Esophagus (tissue), 2 donors: ENCODE results near the gene IFT81. TPM values are rescaled to one million over a fixed set of nuclear protein-coding genes. Genes with fewer than 3 reads are reported as not detected.
A peak's percentile ranks its signal among the peaks of the same experiment; 100 is the strongest.

ENCODE experiments used
- H3K27ac ChIP-seq, 2 donors: one replicate each; pipeline ENCODE4 v1.5.1; 2013; ENCODE audit warnings: low read depth in 2 of 2, mild to moderate bottlenecking in 2 of 2, inconsistent platforms in 1 of 2, low read length in 1 of 2, moderate library complexity in 1 of 2
- H3K27me3 ChIP-seq, 2 donors: one replicate each; pipeline ENCODE4 v1.6.1; 2013; ENCODE audit warnings: low read length in 2 of 2, control low read depth in 1 of 2, mild to moderate bottlenecking in 1 of 2; ENCODE audit not compliant: insufficient read depth in 2 of 2, control insufficient read depth in 1 of 2
- H3K36me3 ChIP-seq, 2 donors: one replicate each; pipeline ENCODE4 v1.6.1; 2013; ENCODE audit warnings: low read length in 1 of 2; ENCODE audit not compliant: control insufficient read depth in 2 of 2, insufficient read depth in 2 of 2
- H3K4me1 ChIP-seq, 2 donors: one replicate each; pipeline ENCODE4 v1.6.1; 2013; ENCODE audit warnings: low read length in 1 of 2; ENCODE audit not compliant: control insufficient read depth in 2 of 2, insufficient read depth in 2 of 2
- H3K4me3 ChIP-seq, 2 donors: one replicate each; pipeline ENCODE4 v1.5.1; 2013; ENCODE audit warnings: low read length in 2 of 2, mild to moderate bottlenecking in 2 of 2, low read depth in 1 of 2, moderate library complexity in 1 of 2
- H3K9me3 ChIP-seq, 2 donors: one replicate each; pipeline ENCODE4 v1.6.1; 2013; ENCODE audit warnings: mild to moderate bottlenecking in 2 of 2, low read depth in 1 of 2, low read length in 1 of 2, moderate library complexity in 1 of 2; ENCODE audit not compliant: control insufficient read depth in 2 of 2, insufficient read depth in 1 of 2
- WGBS, 2 donors: extraction: QIAGEN DNeasy Blood & Tissue Kit; methylation state at CpG; one replicate each; pipeline ENCODE4 v1.1.7; 2013; 5-methylcytosine and 5-hydroxymethylcytosine counted together
- polyA plus RNA-seq, 2 donors: library from polyadenylated mRNA; stranded (reverse); fragments of 200-250 nt; gene quantifications; one replicate each; pipeline ENCODE4 v1.2.3, GENCODE V29; 2013
- donor health status: healthy with polysubstance abuse.
- donor health status: Bipolar disorder and iron deficiency.

IFT81 gene
- polyA plus RNA-seq, 2 donors = 1.9 to 3.5 TPM

DNA sequence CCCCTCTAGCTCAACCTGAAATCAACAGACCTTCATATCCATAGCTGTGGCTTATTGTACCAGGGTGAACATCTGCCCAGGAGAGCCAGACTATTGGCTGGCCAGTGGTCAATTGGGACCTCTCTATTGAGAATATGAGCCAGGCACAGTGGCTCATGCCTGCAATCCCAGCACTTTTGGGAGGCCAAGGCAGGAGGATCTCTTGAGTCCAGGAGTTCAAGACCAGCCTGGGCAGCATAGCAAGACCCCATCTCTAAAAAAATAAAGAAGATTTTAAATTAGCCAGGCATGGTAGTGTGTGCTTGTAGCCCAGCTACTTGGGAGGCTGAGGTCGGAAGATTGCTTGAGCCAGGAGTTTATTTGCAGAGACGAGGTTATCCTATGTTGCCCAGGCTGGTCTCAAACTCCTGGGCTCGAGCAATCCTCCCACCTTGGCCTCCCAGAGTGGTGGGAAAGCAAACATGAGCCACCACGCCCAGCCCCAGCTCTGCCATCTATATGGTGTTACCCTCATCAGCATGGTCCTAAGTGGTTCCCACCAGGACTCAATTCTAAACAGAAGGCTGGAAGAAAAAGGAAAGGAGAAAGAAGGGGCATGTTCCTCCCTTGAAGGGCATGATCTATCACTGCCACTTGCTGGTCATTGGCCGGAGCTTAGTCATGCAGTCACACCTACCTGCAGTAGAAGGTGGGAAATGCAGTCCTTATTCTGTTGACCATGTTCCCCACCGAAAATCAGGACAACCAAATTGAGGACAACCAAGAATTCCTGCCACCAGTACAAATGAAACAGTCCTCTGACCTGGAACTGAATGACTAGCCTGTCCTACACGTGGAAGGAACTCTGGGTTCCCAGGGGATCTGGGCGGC is 33.7 kb upstream of the IFT81 start:
- H3K9me3 ChIP-seq = no peaks in the 10 kb centered on the region
- H3K36me3 ChIP-seq = no peaks in the 10 kb centered on the region
- H3K4me1 ChIP-seq = no peaks in the 10 kb centered on the region
- 74 to 79% methylated on average over 8 of the region's 8 CpGs for WGBS, 2 donors
- H3K27ac ChIP-seq = no peak overlapping the region
- no peaks in the 10 kb centered on the region for H3K27me3 ChIP-seq
- H3K4me3 ChIP-seq = no peak overlapping the region

DNA sequence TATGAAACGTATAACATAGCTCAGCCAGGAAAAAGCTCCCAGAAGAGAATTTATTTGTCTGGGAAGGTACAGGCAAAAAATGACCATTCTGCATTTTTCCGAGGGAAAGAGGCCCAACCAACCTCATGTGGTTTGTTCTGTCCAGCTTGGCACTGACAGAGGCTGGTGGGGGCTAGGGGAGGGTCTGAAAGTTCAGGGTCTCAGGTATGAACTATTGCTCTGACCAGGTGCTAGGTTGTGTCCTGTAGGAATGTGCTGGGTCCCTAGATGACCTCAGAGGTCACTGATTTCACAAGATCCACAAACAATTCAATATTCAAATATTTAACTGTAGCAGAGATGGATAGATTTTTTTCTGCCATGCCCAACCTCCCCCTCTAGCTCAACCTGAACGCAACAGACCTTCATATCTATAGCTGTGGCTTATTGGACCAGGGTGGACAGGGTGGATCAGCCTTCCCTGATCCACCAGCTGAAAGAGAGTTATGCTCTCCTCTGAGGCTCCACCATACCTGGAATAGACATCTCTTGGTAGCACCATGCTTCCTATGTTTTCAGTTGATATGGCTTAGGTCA is 32.9 kb upstream of the IFT81 start:
- Histone ChIP-seq H3K9me3 (no peaks in the 10 kb centered on the region), H3K4me3 (no peak overlapping the region), H3K4me1 (no peaks in the 10 kb centered on the region), H3K27ac (no peak overlapping the region), H3K36me3 (no peaks in the 10 kb centered on the region), H3K27me3 (no peaks in the 10 kb centered on the region)
- 77 to 80% methylated on average over 3 of the region's 3 CpGs for WGBS, 2 donors

DNA sequence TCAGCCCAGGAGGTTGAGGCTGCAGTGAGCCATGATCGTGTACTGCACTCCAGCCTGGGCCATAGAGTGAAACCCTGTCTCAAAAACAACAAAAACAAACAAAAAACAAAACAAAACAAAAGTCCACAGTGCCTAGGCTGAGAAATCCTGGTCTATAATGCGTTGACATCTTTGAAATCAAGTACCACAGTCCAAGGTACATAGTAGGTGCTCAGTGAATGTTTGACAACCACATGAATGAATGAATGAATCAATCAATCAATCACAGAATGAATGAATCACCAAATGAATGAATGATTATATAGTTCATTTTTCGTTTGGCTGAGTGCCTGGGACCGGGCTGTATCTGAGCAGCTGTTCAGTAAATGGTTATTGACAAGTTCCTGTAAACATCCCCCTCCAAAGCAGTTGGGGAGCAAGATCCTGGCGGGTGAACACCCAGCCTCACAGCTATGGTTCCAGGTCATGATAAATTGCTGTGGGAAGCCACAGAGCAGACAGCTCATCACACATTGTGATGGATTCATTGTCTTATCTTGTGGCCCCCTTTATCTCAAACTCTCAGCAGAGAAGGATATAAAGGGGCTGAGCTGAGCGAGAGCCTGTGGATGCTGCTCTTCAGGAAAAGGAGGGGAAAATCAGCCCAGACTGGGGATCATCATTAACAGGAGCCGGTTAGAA is 30.4 kb upstream of the IFT81 start:
- Histone ChIP-seq H3K4me1 (no peaks in the 10 kb centered on the region), H3K36me3 (no peaks in the 10 kb centered on the region), H3K9me3 (no peaks in the 10 kb centered on the region), H3K27me3 (no peaks in the 10 kb centered on the region), H3K27ac (no peak overlapping the region), H3K4me3 (no peak overlapping the region)
- WGBS, 2 donors = 52% methylated on average over 7 of the region's 7 CpGs

DNA sequence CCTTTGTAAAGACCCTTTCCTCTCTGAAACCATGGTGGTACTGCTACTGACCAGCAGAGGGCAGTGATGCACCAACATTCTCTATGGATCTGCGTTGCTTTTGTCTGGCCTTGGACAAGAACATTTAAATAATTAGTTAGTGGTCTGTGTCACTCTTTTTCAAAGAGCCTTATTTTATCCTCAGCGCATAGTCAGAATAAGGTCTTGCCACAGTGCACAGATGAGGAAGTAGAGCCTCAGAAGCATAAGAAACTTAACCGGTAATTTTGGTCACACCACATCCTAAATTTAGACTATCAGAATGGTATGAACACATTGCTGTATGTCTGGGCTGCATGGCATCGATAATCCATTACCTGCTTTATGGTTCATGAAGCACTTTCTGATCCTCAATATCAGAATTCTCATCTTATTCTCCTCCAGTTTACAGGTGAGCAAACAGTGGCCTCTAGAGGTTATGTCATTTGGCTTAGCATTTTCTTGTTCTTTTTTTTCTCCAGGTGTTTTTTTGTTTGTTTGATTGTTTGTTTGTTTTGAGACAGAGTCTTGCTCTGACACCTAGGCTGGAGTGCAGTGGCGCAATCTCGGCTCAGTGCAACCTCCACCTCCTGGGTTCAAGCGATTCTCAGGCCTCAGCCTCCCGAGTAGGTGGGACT is 23.7 kb upstream of the IFT81 start:
- Histone ChIP-seq H3K9me3 (no peaks in the 10 kb centered on the region), H3K27ac (no peak overlapping the region), H3K36me3 (no peaks in the 10 kb centered on the region), H3K27me3 (no peaks in the 10 kb centered on the region), H3K4me1 (no peaks in the 10 kb centered on the region), H3K4me3 (no peak overlapping the region)
- WGBS, 2 donors = 52 to 54% methylated on average over 8 of the region's 8 CpGs

DNA sequence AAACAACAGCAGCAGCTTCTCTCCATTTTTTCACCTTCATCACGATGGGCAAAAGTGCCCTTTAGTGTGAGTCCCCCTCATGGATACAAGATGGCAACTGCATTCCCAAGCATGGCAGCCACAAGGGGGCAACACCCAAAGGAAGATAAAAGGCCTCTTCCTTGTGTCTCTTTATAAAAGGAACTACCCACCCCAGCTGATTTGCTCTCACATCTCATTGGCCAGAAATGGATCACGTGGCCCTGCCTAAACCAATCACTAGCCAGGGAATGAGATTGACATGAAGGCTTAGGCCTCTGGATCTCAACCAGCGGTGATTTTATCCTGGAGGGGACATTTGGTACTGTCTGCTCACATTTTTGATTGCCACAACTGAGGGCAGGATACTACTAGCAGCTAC is 21.9 kb upstream of the IFT81 start:
- Histone ChIP-seq H3K4me1 (no peaks in the 10 kb centered on the region), H3K9me3 (no peaks in the 10 kb centered on the region), H3K27me3 (no peaks in the 10 kb centered on the region), H3K27ac (no peak overlapping the region), H3K4me3 (no peak overlapping the region), H3K36me3 (no peaks in the 10 kb centered on the region)
- WGBS, 2 donors = 89 to 90% methylated on average over 3 of the region's 3 CpGs

DNA sequence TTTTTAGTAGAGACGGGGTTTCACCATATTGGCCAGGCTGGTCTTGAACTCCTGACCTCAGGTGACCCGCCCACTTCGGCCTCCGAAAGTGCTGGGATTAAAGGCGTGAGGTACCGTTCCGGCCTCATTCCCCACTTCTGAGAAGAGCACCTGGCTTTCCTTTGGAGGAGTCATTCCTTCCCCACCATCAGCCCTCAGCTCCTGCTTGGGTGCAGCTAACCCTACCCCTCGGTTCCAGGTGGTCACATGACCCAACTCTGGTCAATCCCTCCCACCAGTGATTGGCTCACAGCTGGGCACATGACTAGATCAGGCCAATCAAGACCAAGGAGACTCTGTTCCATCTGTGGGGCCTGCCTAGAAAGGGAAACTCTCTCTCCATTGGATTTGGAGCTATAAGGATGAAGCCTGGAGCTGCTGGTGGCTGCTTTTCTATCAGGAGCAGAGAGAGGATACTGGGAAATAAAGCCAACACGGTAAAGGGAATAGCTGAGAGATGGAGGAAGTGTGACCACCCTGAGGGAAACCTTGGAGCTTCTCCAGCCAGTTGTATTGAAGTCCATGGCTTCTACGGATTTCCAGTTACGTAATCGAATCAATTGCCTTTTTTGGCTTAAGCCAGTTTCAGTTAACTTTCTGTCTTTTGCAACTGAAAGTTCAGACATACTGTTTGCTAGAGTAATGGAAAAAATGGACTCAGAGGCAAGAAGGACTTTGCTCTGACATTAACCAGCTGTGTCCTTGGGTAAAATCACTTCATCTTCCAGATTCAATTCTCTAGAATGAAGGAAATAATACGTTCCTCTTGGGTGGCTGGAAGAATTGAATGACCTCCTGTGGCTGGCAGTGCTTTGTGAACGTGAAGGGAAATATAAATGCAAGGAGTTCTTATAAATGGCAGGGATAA is 19.7 kb upstream of the IFT81 start:
- H3K27ac ChIP-seq = peak overlapping the region; percentile 73 to 74
- no peaks in the 10 kb centered on the region for H3K9me3 ChIP-seq
- H3K36me3 ChIP-seq = no peaks in the 10 kb centered on the region
- no peaks in the 10 kb centered on the region for H3K27me3 ChIP-seq
- peaks cover 0 to 1% of the 10 kb centered on the region in 2 donors for H3K4me1 ChIP-seq
- H3K4me3 ChIP-seq = no peak overlapping the region
- 77 to 82% methylated on average over 14 of the region's 14 CpGs for WGBS, 2 donors

DNA sequence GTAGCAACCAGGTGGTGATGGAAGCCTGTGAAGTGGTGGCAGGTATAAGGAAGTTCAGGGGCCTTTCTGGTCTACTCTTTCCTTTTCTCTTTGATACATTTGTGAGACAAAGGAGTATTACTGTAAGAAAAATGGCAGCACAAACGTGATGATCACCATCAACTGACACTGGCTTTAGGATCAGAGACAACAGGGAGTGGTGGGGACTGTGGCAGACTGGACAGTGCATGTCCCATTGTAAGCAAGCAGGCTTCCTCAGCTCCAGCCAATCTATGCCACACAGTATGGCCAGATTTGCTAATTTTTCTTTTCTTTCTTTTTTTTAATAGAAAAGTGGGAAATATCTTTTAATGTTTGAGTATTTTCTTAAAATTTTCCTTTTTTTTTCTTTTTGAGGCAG is 19.0 kb upstream of the IFT81 start:
- Histone ChIP-seq H3K27me3 (no peaks in the 10 kb centered on the region), H3K9me3 (no peaks in the 10 kb centered on the region), H3K36me3 (no peaks in the 10 kb centered on the region), H3K4me1 (peaks cover 0 to 3% of the 10 kb centered on the region in 2 donors), H3K27ac (peak overlapping the region; percentile 26 to 74), H3K4me3 (no peak overlapping the region)
- WGBS, 2 donors = 60 to 62% methylated on average over 1 of the region's 1 CpG

DNA sequence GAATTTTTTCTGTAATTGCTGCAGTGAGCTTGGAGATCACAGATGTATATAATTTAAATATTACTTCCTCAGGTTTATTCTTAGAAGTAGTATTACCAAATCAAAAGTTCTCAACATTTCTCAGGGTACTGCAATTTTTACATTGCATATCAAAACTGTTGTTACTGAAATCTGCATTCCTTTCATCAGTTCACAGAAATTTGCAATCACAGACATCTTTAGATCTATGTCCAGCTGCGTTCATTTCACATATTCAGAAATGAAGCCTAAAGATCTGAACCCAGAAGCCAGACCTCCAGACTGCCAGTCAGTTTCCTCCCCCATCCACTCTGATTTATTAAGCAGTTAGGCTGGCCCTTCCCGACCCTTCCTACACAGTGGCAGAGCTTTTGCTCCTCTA is 18.2 kb upstream of the IFT81 start:
- H3K27ac ChIP-seq = no peak overlapping the region
- H3K36me3 ChIP-seq = no peaks in the 10 kb centered on the region
- peaks cover 0 to 3% of the 10 kb centered on the region in 2 donors for H3K4me1 ChIP-seq
- no peak overlapping the region for H3K4me3 ChIP-seq
- H3K9me3 ChIP-seq = no peaks in the 10 kb centered on the region
- H3K27me3 ChIP-seq = no peaks in the 10 kb centered on the region
- 75 to 77% methylated on average over 2 of the region's 2 CpGs for WGBS, 2 donors
